GM12864 (cell line): ENCODE results near the gene PCID2.

Experiments
- DNase-seq: peaks from one replicate; pipeline ENCODE4 v3.0.0-alpha.2; 2011; ENCODE audit warnings: low read depth
- H3K4me3 ChIP-seq: 2 replicates; pipeline ENCODE4 v1.5.1; 2011; ENCODE audit warnings: mild to moderate bottlenecking, low read depth, low read length, control low read depth
- TF ChIP-seq, protein P1 (sequence below): IDR thresholded peaks from 2 replicates; pipeline ENCODE4 v1.5.1; 2011; ENCODE audit warnings: low read depth, mild to moderate bottlenecking, moderate library complexity, low read length, control low read depth, inconsistent platforms; ENCODE audit errors: missing control alignments

PCID2 gene

DNA sequence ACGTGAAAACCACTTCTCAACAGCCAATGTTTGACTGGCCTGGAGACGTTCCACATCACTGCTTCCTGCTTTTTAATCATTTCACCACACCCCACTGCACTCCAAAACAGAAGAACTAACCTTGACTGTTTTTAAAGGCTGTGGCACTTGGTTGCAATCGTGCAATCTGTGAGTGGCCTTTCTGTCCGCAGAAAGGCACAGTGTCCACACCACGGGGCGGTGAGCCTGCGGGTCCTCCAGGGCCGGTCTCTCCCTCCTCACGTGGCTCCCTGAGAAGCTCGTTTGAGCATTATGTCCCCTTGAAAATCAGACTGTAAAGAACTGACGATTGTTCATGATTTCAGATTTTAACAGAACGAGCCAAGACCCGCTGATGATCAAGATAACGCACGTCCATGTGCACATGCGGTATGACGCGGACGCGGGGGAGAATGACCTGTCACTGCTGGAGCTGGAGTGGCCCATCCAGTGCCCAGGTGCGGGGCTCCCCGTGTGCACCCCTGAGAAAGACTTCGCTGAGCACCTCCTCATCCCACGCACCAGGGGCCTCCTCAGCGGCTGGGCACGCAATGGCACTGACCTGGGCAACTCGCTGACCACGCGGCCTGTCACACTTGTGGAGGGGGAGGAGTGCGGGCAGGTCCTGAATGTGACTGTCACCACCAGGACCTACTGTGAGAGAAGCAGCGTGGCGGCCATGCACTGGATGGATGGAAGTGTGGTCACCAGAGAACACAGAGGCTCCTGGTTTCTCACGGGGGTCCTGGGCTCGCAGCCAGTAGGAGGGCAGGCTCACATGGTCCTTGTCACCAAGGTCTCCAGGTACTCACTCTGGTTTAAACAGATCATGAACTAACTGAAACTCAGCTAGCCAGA, 37.0 kb downstream of the PCID2 start:
- TF ChIP-seq, protein P1, sequence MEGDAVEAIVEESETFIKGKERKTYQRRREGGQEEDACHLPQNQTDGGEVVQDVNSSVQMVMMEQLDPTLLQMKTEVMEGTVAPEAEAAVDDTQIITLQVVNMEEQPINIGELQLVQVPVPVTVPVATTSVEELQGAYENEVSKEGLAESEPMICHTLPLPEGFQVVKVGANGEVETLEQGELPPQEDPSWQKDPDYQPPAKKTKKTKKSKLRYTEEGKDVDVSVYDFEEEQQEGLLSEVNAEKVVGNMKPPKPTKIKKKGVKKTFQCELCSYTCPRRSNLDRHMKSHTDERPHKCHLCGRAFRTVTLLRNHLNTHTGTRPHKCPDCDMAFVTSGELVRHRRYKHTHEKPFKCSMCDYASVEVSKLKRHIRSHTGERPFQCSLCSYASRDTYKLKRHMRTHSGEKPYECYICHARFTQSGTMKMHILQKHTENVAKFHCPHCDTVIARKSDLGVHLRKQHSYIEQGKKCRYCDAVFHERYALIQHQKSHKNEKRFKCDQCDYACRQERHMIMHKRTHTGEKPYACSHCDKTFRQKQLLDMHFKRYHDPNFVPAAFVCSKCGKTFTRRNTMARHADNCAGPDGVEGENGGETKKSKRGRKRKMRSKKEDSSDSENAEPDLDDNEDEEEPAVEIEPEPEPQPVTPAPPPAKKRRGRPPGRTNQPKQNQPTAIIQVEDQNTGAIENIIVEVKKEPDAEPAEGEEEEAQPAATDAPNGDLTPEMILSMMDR = no peak
- DNase-seq = no peak
- no peak overlapping the region for H3K4me3 ChIP-seq

DNA sequence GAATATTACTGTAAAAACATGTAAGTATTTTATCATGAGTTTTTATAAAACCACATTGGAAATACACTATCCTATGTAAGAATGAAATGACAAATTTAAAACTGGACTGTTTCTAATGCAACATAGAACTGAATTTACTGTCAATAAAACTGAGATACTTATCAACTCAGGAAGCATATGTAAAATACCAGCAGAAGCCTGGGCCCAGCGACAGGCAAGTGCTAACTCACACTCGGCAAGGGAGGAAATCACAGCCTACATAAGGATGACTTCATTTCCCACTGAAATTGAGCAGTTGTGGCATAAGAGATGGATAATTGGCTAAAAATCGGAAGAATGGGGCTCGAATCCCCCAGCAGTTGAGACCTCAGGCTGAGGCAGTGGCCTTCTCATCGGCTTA, 38.0 kb downstream of the PCID2 start:
- no peak for DNase-seq
- TF ChIP-seq, protein P1 = no peak

DNA sequence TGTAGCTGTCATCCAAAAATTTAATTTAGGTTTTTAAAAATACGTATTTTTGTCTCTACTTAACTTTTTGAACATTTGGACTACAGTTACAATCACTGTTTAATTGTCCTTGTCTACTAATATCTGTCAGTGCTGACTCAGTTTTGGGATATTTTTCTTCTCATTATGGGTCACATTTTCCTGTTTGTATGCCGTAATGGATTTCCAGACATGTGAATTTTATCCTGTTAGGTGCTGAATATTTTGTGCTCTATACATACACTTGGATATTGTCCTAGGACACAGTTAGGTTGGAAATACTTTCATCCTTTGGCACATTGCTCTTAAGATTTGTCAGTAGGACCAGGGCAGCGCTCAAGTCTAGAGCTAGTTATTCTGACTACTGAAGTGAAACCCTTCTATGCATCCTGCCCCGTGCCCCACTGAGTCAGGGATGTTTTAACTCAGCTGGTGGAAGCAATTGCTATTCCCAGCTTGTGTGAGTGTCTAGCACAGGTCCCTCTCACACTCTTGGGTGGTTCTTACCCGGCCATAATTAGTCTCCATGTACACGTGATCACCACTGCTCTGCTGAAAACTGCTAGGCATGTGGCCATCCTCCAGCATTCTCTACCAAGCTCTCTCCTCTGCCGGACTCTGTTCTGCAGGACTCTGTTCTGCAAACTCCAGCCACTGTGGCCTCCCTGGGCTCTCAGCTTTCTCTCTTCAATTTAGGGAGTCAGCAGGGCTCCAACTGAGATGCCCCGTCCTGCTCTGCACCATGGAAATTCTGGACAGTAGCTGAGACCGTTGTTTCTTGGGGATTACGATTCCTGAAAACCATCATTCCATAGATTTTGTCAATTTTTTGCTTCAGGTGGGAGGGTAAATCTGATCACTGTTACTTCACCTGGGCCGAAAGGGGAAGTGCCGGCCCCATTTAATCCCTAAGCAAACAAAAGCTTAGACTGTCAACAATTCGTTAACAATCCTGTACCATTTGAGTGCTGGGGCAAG, 38.9 kb downstream of the PCID2 start:
- H3K4me3 ChIP-seq = no peak overlapping the region
- DNase-seq = no peak
- TF ChIP-seq, protein P1 = no peak

More for the DNA sequence above, 38.0 kb downstream of the PCID2 start:
- no peak overlapping the region for H3K4me3 ChIP-seq

DNA sequence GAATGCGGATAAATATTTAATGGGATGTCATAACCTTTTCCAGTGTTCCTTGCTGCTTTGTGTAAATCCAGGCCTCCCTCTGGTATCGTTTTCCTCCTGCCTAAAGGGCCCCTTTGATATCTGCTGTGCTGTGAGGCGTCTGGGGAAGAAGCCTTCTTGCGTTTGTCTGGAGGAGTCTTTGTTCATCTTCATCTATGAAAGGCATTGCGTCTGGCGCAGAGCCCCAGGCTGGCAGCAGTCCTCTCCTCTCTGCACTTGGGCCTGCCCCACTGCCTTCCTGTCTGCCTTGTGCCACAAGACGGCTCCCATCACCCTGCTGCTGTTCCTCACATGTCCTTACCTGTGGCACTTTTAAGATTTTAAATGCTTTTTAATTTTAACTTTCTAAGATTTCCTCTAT, 40.3 kb downstream of the PCID2 start:
- DNase-seq = no peak
- TF ChIP-seq, protein P1 = no peak
- H3K4me3 ChIP-seq = no peak overlapping the region

DNA sequence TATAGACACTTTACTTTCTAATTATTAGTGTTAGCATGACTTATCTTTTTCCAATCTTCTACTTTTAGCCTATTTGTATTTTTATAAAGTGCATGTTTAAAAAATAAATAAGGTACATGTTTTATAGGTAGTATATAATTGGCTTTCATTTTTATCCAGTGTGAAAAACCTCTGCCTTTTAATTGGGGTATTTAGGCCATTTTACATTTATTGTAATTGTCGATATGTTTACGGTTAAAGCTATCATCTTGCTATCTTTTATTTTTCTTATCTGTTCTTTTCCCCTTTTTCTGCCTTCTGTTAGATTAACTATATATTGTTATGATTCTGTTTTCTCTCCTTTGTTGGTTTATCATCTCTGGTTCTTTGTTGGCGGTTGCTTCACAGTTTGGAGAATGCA, 40.9 kb downstream of the PCID2 start:
- DNase-seq = no peak
- TF ChIP-seq, protein P1 = no peak
- no peak overlapping the region for H3K4me3 ChIP-seq

DNA sequence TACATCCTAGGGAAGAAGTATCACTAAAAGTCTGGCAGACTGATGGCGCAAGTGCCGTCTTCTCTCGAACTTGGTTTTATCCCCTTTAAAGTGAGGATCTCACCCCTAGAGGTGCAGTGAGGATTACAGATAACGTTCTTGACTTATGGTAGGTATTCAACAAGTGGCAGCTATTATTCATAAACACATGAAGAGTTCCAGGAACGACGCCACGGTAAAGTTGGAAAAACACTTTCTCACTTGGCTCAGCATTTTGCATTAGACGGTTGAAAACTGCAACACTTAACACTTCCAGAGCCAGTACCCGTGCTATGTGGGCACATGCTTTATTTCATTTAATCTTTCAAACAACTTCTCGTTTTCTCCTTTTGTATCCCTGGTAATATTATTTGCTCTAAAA, 41.3 kb downstream of the PCID2 start:
- no peak overlapping the region for H3K4me3 ChIP-seq
- TF ChIP-seq, protein P1 = no peak
- DNase-seq = no peak
